GM23338 (cell line): ENCODE results near the gene DENND4A. TPM values are rescaled to one million over a fixed set of nuclear protein-coding genes. Genes with fewer than 3 reads are reported as not detected.

Experiments used
- ATAC-seq: fragments of 200-7000 bp; cut with Tn5 transposase; 3 replicates; pipeline ENCODE4 v1.9.1; 2020
- DNase-seq: peaks from one replicate; pipeline ENCODE4 v3.0.0-alpha.2; 2015; ENCODE audit warnings: low spot score
- H2AFZ ChIP-seq: fragments of 200-600 bp; sonication (generic); 2 replicates; pipeline ENCODE4 v1.8.0; 2016; ENCODE audit warnings: antibody characterized with exemption, mild to moderate bottlenecking, moderate library complexity
- H3F3A ChIP-seq: fragments of 200-600 bp; sonication (generic); replicated peaks from 2 replicates; pipeline ENCODE4 v1.8.0; 2017; ENCODE audit warnings: antibody characterized with exemption, mixed run types, low read depth
- H3K27ac ChIP-seq: fragments of 200-600 bp; sonication (generic); 2 replicates; pipeline ENCODE4 v1.6.1; 2016; ENCODE audit warnings: low read depth
- H3K27me3 ChIP-seq: fragments of 200-600 bp; sonication (generic); 2 replicates; pipeline ENCODE4 v1.8.0; 2016; ENCODE audit warnings: mild to moderate bottlenecking, mixed run types, moderate library complexity; ENCODE audit not compliant: insufficient read depth
- H3K36me3 ChIP-seq: fragments of 200-600 bp; sonication (generic); 2 replicates; pipeline ENCODE4 v1.8.0; 2016; ENCODE audit warnings: mild to moderate bottlenecking; ENCODE audit not compliant: insufficient read depth
- H3K4me1 ChIP-seq: fragments of 200-600 bp; sonication (generic); 2 replicates; pipeline ENCODE4 v1.8.0; 2016; ENCODE audit warnings: mild to moderate bottlenecking, moderate library complexity; ENCODE audit not compliant: insufficient read depth
- H3K4me2 ChIP-seq: fragments of 200-600 bp; sonication (generic); 2 replicates; pipeline ENCODE4 v1.7.1; 2017; ENCODE audit warnings: mixed run types
- H3K4me3 ChIP-seq: fragments of 200-600 bp; sonication (generic); 2 replicates; pipeline ENCODE4 v1.6.1; 2016; ENCODE audit warnings: mixed run types
- H3K79me2 ChIP-seq: fragments of 200-600 bp; sonication (generic); replicated peaks from 2 replicates; pipeline ENCODE4 v1.8.0; 2017; ENCODE audit warnings: mild to moderate bottlenecking; ENCODE audit not compliant: insufficient read depth
- H3K9me2 ChIP-seq: fragments of 200-600 bp; sonication (generic); 2 replicates; pipeline ENCODE4 v1.8.0; 2017; ENCODE audit not compliant: insufficient read depth
- H4K20me1 ChIP-seq: fragments of 200-600 bp; sonication (generic); replicated peaks from 2 replicates; pipeline ENCODE4 v1.8.0; 2017; ENCODE audit warnings: mild to moderate bottlenecking; ENCODE audit not compliant: insufficient read depth
- H3K27ac Mint-ChIP-seq: 2 replicates; pipeline ENCODE4 v1.8.0; 2020; ENCODE audit warnings: inconsistent platforms, mild to moderate bottlenecking, moderate library complexity, mixed read lengths
- H3K27me3 Mint-ChIP-seq: 3 replicates; pipeline ENCODE4 v1.8.0; 2022; ENCODE audit warnings: low read depth, mild to moderate bottlenecking, moderate library complexity, mixed read lengths, inconsistent platforms; ENCODE audit not compliant: insufficient read depth, poor library complexity
- H3K36me3 Mint-ChIP-seq: 3 replicates; pipeline ENCODE4 v1.8.0; 2021; ENCODE audit warnings: low read depth, mild to moderate bottlenecking, inconsistent platforms, moderate library complexity, mixed read lengths
- H3K4me1 Mint-ChIP-seq: 3 replicates; pipeline ENCODE4 v1.8.0; 2020; ENCODE audit warnings: mild to moderate bottlenecking, inconsistent platforms, mixed read lengths
- H3K4me3 Mint-ChIP-seq: 3 replicates; pipeline ENCODE4 v1.8.0; 2021; ENCODE audit warnings: moderate library complexity, mild to moderate bottlenecking, inconsistent platforms, mixed read lengths
- H3K9me3 Mint-ChIP-seq: 3 replicates; pipeline ENCODE4 v1.8.0; 2020; ENCODE audit warnings: moderate library complexity, mild to moderate bottlenecking, inconsistent platforms, mixed read lengths
- CREB1 ChIP-seq: fragments of 250-450 bp; sonication (Bioruptor Pico); IDR thresholded peaks from 2 replicates; pipeline ENCODE4 v1.5.0; 2020; ENCODE audit warnings: low read depth, mild to moderate bottlenecking, moderate library complexity
- CTCF ChIP-seq, 2 experiments: fragments of 200-600 bp in 1 of 2; sonication (generic) in 1 of 2; conservative IDR thresholded peaks; 2 replicates each; pipeline versions ENCODE4 v1.5.1 to v1.6.1; 2016 to 2017; ENCODE audit warnings: antibody characterized with exemption in 2 of 2, low read depth in 2 of 2, mild to moderate bottlenecking in 2 of 2, moderate library complexity in 1 of 2
- ETS1 ChIP-seq: IDR thresholded peaks from 2 replicates; pipeline ENCODE4 v1.6.1; 2016; ENCODE audit warnings: antibody characterized with exemption
- EZH2 ChIP-seq: fragments of 200-600 bp; sonication (generic); IDR thresholded peaks from one replicate; pipeline ENCODE4 v1.8.0; 2017; ENCODE audit warnings: antibody characterized with exemption, mild to moderate bottlenecking, low read depth; ENCODE audit not compliant: unreplicated experiment
- EZH2phosphoT487 ChIP-seq: fragments of 200-600 bp; sonication (generic); IDR thresholded peaks from one replicate; pipeline ENCODE4 v1.8.1; 2018; ENCODE audit warnings: antibody characterized with exemption; ENCODE audit not compliant: unreplicated experiment
- JUNB ChIP-seq: IDR thresholded peaks from one replicate; pipeline ENCODE4 v1.6.1; 2016; ENCODE audit warnings: antibody characterized with exemption; ENCODE audit not compliant: unreplicated experiment
- NANOG ChIP-seq: IDR thresholded peaks from 2 replicates; pipeline ENCODE4 v1.6.1; 2016; ENCODE audit warnings: antibody characterized with exemption, borderline replicate concordance
- POLR2AphosphoS5 ChIP-seq: IDR thresholded peaks from 2 replicates; pipeline ENCODE4 v1.6.1; 2016; ENCODE audit warnings: antibody characterized with exemption, low read depth
- REST ChIP-seq: IDR thresholded peaks from one replicate; pipeline ENCODE4 v1.6.1; 2018; ENCODE audit warnings: antibody characterized with exemption; ENCODE audit not compliant: unreplicated experiment
- STAT1 ChIP-seq: IDR thresholded peaks from one replicate; pipeline ENCODE4 v1.6.1; 2016; ENCODE audit warnings: antibody characterized with exemption; ENCODE audit not compliant: unreplicated experiment
- ZNF114 ChIP-seq: fragments of 250-450 bp; sonication (Bioruptor Pico); IDR thresholded peaks from 2 replicates; pipeline ENCODE4 v1.5.0; 2020; ENCODE audit warnings: mild to moderate bottlenecking, moderate library complexity
- ZNF331 ChIP-seq: fragments of 250-450 bp; sonication (Bioruptor Pico); IDR thresholded peaks from 2 replicates; pipeline ENCODE4 v1.5.0; 2020; ENCODE audit warnings: low read depth, mild to moderate bottlenecking, moderate library complexity
- ZNF462 ChIP-seq: fragments of 250-450 bp; sonication (Bioruptor Pico); IDR thresholded peaks from 2 replicates; pipeline ENCODE4 v1.5.0; 2020; ENCODE audit warnings: mild to moderate bottlenecking, moderate library complexity
- polyA plus RNA-seq: library from polyadenylated mRNA; unstranded; fragments of >200 nt; fragmentation: Nextera tagmentation; extraction: Ambion mirVana; gene quantifications from 2 replicates; pipeline ENCODE4 v1.2.1, GENCODE V29; 2016
- total RNA-seq: library from RNA; depleted of rRNA; stranded (reverse); fragments of >200 nt; shearing (Covaris generic); gene quantifications from 2 replicates; pipeline ENCODE4 v1.2.3, GENCODE V29; 2014

DENND4A gene
- total and polyA plus RNA-seq, 2 experiments from 2014 or later: 3.4 to 9.0 TPM

GRCh38 chr15:65660927-65661326 is 131.2 kb downstream of the DENND4A start:
- no peak overlapping the region for H3K27ac Mint-ChIP-seq
- no peaks in the 10 kb centered on the region for H3K27me3 Mint-ChIP-seq
- no peaks in the 10 kb centered on the region for H3K36me3 Mint-ChIP-seq
- H3K4me1 ChIP-seq: no peaks in the 10 kb centered on the region
- no peak for TF ChIP-seq ZNF331 (CRISPR knock-in tag)
- no peak for TF ChIP-seq JUNB
- TF ChIP-seq REST: no peak
- TF ChIP-seq CREB1: no peak
- TF ChIP-seq NANOG: no peak
- no peak for TF ChIP-seq ETS1
- no peak for TF ChIP-seq ZNF114 (CRISPR knock-in tag)
- TF ChIP-seq ZNF462 (CRISPR knock-in tag): no peak
- TF ChIP-seq POLR2AphosphoS5: no peak
- TF ChIP-seq CTCF (conservative IDR thresholded peaks at IDR 0.05; ENCODE audit: low read depth in 2 of 2): no peak
- TF ChIP-seq STAT1: no peak
- TF ChIP-seq EZH2: no peak
- TF ChIP-seq EZH2phosphoT487: no peak
- H2AFZ ChIP-seq: no peak overlapping the region
- H4K20me1 ChIP-seq: no peaks in the 10 kb centered on the region
- no peaks in the 10 kb centered on the region for H3K4me1 Mint-ChIP-seq
- H3K9me2 ChIP-seq: no peaks in the 10 kb centered on the region
- no peak overlapping the region for H3K4me3 Mint-ChIP-seq
- no peaks in the 10 kb centered on the region; the same call in 1 of the 2 replicates for H3F3A ChIP-seq
- no peak overlapping the region for H3K4me2 ChIP-seq
- DNase-seq (no peak), ATAC-seq (no peak)
- H3K79me2 ChIP-seq: no peaks in the 10 kb centered on the region
- H3K36me3 ChIP-seq: no peaks in the 10 kb centered on the region
- no peaks in the 10 kb centered on the region for H3K27me3 ChIP-seq
- no peak overlapping the region for H3K4me3 ChIP-seq
- H3K9me3 Mint-ChIP-seq: no peaks in the 10 kb centered on the region
- no peak overlapping the region for H3K27ac ChIP-seq
